Osteoblast (primary cell): ENCODE data around the gene SERINC3. TPM values are rescaled to one million over a fixed set of nuclear protein-coding genes. Genes with fewer than 3 reads are reported as not detected.

Source experiments
- DNase-seq: peaks from one replicate; pipeline ENCODE4 v3.0.0; 2011; ENCODE audit warnings: low spot score, mixed read lengths; ENCODE audit not compliant: insufficient read length; ENCODE audit errors: missing footprints
- H2AFZ ChIP-seq: 2 replicates; pipeline ENCODE4 v1.6.0; 2011; ENCODE audit warnings: mild to moderate bottlenecking, low read length
- H3K27ac ChIP-seq: 2 replicates; pipeline ENCODE4 v1.5.1; 2011; ENCODE audit warnings: mild to moderate bottlenecking, low read depth, low read length, moderate library complexity
- H3K27me3 ChIP-seq: 2 replicates; pipeline ENCODE4 v1.6.0; 2012; ENCODE audit warnings: mild to moderate bottlenecking, control low read depth, inconsistent platforms, low read length, moderate library complexity; ENCODE audit not compliant: insufficient read depth
- H3K36me3 ChIP-seq: 2 replicates; pipeline ENCODE4 v1.5.1; 2011; ENCODE audit warnings: mild to moderate bottlenecking, low read length, control low read depth, moderate library complexity; ENCODE audit not compliant: insufficient read depth
- H3K4me1 ChIP-seq: 2 replicates; pipeline ENCODE4 v1.5.1; 2011; ENCODE audit warnings: mild to moderate bottlenecking, low read length, control low read depth, moderate library complexity; ENCODE audit not compliant: insufficient read depth
- H3K4me2 ChIP-seq: 2 replicates; pipeline ENCODE4 v1.6.0; 2011; ENCODE audit warnings: mild to moderate bottlenecking, low read length; ENCODE audit not compliant: insufficient read depth
- H3K4me3 ChIP-seq: fragments of 200-600 bp; sonication (generic); 3 replicates; pipeline ENCODE4 v1.5.1; 2012; ENCODE audit warnings: mild to moderate bottlenecking, low read length, inconsistent platforms; ENCODE audit not compliant: insufficient read depth
- H3K79me2 ChIP-seq: 2 replicates; pipeline ENCODE4 v1.6.0; 2012; ENCODE audit warnings: mild to moderate bottlenecking, low read length, control low read depth, inconsistent platforms; ENCODE audit not compliant: insufficient read depth
- H3K9me3 ChIP-seq: 2 replicates; pipeline ENCODE4 v1.5.1; 2011; ENCODE audit warnings: low read depth, low read length, control low read depth
- H4K20me1 ChIP-seq: 2 replicates; pipeline ENCODE4 v1.6.0; 2012; ENCODE audit warnings: mild to moderate bottlenecking, low read length, control low read depth; ENCODE audit not compliant: insufficient read depth
- CTCF ChIP-seq: IDR thresholded peaks from 2 replicates; pipeline ENCODE4 v1.5.1; 2011; ENCODE audit warnings: mild to moderate bottlenecking, low read depth, low read length, moderate library complexity; ENCODE audit errors: extremely low read depth
- total RNA-seq: library from RNA; depleted of rRNA; stranded (reverse); fragments of >200 nt; gene quantifications from 2 replicates; pipeline ENCODE4 v1.2.3, GENCODE V29; 2012

The SERINC3 gene
- total RNA-seq, 1 donor, result 167 TPM

- Histone ChIP-seq H3K4me3 (no peak overlapping the region), H2AFZ (no peak overlapping the region), H3K27me3 (no peaks in the 10 kb centered on the region), H3K4me2 (peak overlapping the region; percentile 39), H3K36me3 (peaks cover 60% of the 10 kb centered on the region), H3K79me2 (peaks cover 7% of the 10 kb centered on the region), H3K27ac (peak overlapping the region; percentile 100), H3K9me3 (no peaks in the 10 kb centered on the region), H4K20me1 (no peaks in the 10 kb centered on the region), H3K4me1 (peaks cover 65% of the 10 kb centered on the region)
- peak; percentile 83 for DNase-seq
- peak; percentile 12 for TF ChIP-seq CTCF
These were observed 27.6 kb downstream of the SERINC3 start for GRCh38 chr20:44494266-44494665.

GRCh38 chr20:44491635-44492395 is 30.1 kb downstream of the SERINC3 start:
- Histone ChIP-seq H3K4me1 (peaks cover 52% of the 10 kb centered on the region), H2AFZ (no peak overlapping the region), H3K79me2 (no peaks in the 10 kb centered on the region), H3K4me3 (no peak overlapping the region), H3K27me3 (no peaks in the 10 kb centered on the region), H3K36me3 (peaks cover 58% of the 10 kb centered on the region), H4K20me1 (no peaks in the 10 kb centered on the region), H3K27ac (peak overlapping the region; percentile 100), H3K9me3 (no peaks in the 10 kb centered on the region), H3K4me2 (peak overlapping the region; percentile 7)
- peak; percentile 90 for DNase-seq
- TF ChIP-seq CTCF, result no peak

- no peaks in the 10 kb centered on the region for H4K20me1 ChIP-seq
- peaks cover 69% of the 10 kb centered on the region for H3K36me3 ChIP-seq
- H3K9me3 ChIP-seq, result no peaks in the 10 kb centered on the region
- no peak overlapping the region for H3K4me3 ChIP-seq
- no peak for DNase-seq
- H2AFZ ChIP-seq, result no peak overlapping the region
- no peaks in the 10 kb centered on the region for H3K79me2 ChIP-seq
- H3K4me2 ChIP-seq, result no peak overlapping the region
- TF ChIP-seq CTCF, result no peak
- H3K4me1 ChIP-seq, result peaks cover 33% of the 10 kb centered on the region
- H3K27ac ChIP-seq, result peak overlapping the region; percentile 5
- no peaks in the 10 kb centered on the region for H3K27me3 ChIP-seq
These were observed 31.9 kb downstream of the SERINC3 start for GRCh38 chr20:44489931-44490330.

- Histone ChIP-seq H3K4me1 (peaks cover 28% of the 10 kb centered on the region), H3K79me2 (no peaks in the 10 kb centered on the region), H4K20me1 (no peaks in the 10 kb centered on the region), H3K4me3 (no peak overlapping the region), H3K4me2 (no peak overlapping the region), H3K27ac (peak overlapping the region; percentile 5), H3K27me3 (no peaks in the 10 kb centered on the region), H2AFZ (no peak overlapping the region), H3K9me3 (no peaks in the 10 kb centered on the region), H3K36me3 (peaks cover 75% of the 10 kb centered on the region)
- no peak for DNase-seq
- TF ChIP-seq CTCF, result no peak
These were observed 32.6 kb downstream of the SERINC3 start for GRCh38 chr20:44489223-44489622.
